ENCODE measurements around the gene S100A8.
"Not testable (repeated sequence)": the region's sequence is repeated elsewhere in the genome, so short reads cannot be mapped to it uniquely, and the experiment has no call there.

S100A8 gene

DNA sequence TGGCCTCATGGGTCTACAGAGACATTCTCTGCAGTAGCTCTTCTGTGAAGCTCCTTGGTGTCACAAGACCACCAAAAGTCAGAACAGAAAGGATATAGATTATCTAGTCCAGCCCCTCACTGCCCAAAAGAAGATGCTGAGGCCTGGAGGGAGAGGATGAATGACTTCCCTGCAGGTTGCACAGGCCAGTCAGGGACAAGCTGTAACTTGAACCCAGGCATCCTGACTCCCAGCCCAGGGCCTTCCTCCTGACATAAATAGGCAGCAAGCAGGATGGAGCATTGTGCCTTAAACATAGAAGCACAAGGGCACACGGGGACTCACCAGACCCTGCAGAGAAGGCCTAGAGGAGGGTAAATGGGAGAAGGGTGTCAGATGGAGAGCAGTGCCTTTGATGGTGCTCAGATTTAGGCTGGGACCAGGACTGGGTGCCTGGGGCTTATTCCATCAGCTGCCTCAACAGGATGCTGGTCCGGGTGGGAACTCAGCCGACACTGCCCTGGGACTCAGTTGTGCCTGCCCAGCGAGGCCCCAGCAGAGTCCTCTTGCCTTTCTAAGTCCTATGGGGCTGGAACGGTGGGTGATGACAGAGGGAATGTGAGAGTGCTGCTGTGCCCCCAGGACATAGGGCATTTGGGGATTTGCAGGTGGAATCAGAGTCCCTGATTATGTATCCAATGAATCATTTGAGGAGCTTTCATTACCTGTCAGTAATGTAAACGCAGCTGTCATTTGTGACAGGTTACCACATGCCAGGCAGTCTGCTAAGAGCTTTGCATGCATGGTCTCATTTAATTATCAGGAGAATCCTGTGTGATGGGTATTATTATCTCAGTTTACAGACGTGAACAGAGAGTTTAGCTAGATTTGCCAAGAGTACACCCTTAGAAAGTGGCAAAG, 38.6 kb upstream of the S100A8 start:
- DNase-seq (ENCODE audit: low read depth) = no peak
- no peak overlapping the region for H3K4me3 ChIP-seq (ENCODE audit: low read depth, low read length)
- TF ChIP-seq, protein P1, sequence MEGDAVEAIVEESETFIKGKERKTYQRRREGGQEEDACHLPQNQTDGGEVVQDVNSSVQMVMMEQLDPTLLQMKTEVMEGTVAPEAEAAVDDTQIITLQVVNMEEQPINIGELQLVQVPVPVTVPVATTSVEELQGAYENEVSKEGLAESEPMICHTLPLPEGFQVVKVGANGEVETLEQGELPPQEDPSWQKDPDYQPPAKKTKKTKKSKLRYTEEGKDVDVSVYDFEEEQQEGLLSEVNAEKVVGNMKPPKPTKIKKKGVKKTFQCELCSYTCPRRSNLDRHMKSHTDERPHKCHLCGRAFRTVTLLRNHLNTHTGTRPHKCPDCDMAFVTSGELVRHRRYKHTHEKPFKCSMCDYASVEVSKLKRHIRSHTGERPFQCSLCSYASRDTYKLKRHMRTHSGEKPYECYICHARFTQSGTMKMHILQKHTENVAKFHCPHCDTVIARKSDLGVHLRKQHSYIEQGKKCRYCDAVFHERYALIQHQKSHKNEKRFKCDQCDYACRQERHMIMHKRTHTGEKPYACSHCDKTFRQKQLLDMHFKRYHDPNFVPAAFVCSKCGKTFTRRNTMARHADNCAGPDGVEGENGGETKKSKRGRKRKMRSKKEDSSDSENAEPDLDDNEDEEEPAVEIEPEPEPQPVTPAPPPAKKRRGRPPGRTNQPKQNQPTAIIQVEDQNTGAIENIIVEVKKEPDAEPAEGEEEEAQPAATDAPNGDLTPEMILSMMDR (IDR thresholded peaks at IDR 0.05; ENCODE audit: insufficient read depth, low read depth, low read length, missing control alignments) = no peak

DNA sequence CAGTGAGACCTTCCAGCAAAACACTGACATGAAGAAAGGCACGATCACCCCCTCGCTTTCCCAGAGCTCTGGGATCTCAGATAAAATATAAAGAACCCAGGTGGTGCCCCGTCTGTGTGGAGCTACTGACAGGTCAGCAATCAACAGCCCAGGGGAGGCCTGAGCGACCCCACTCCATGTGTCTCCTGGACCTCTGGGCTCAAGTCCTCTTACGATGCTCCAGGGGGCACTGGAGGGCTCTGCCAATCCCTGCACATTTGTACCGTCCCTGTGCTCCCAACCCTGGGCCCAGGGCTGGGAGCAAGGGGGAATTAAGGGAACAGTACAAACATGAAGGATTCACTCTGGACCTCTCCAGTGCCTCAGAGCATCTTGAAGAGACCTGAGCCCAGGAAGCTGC, 37.9 kb upstream of the S100A8 start:
- DNase-seq (ENCODE audit: low read depth) = no peak
- TF ChIP-seq, protein P1 (IDR thresholded peaks at IDR 0.05; ENCODE audit: insufficient read depth, low read depth, low read length, missing control alignments) = no peak

DNA sequence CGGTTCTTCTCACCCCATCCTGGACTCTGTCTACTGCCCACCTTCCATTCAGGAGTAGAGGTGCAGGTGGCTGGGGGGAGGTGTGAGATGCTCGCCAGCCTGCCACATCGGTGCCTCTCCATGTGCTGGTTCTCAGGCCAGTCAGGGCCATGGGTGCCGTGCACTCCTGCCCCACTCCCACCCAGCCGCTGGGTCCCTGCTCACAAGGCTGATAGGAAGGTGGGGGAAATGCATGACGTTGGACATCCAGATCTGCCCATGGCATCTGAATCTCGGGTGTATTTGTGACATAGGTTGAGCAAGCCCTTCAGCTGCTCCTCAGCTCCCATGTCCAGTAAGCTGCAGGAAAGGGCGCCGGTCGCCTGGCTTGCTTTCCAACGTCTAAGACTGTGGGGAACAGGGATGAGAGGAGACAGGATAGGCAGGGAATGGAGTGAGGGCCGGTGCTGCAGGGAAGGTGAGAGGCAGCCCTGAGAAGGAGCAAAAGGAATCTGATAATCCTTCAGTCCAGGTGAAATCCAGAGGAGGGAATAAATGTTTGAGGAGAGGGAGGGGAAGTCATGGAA, 37.3 kb upstream of the S100A8 start:
- TF ChIP-seq, protein P1 (IDR thresholded peaks at IDR 0.05; ENCODE audit: insufficient read depth, low read depth, low read length, missing control alignments) = no peak
- DNase-seq (ENCODE audit: low read depth) = no peak
- no peak overlapping the region for H3K4me3 ChIP-seq (ENCODE audit: low read depth, low read length)

More for the DNA sequence above, 37.9 kb upstream of the S100A8 start:
- no peak overlapping the region for H3K4me3 ChIP-seq (ENCODE audit: low read depth, low read length)

- no peak overlapping the region for H3K4me3 ChIP-seq (ENCODE audit: low read depth, low read length)
- TF ChIP-seq, protein P1 (IDR thresholded peaks at IDR 0.05; ENCODE audit: insufficient read depth, low read depth, low read length, missing control alignments) = no peak
- no peak for DNase-seq (ENCODE audit: low read depth)
Measured at GRCh38 chr1:153426809-153427208, 35.9 kb upstream of the S100A8 start.

- TF ChIP-seq, protein P1 (IDR thresholded peaks at IDR 0.05; ENCODE audit: insufficient read depth, low read depth, low read length, missing control alignments) = no peak
- no peak overlapping the region for H3K4me3 ChIP-seq (ENCODE audit: low read depth, low read length)
- peak; percentile 52 for DNase-seq (ENCODE audit: low read depth)
Measured at GRCh38 chr1:153422450-153423068, 31.7 kb upstream of the S100A8 start.

- no peak for DNase-seq (ENCODE audit: low read depth)
- TF ChIP-seq, protein P1 (IDR thresholded peaks at IDR 0.05; ENCODE audit: insufficient read depth, low read depth, low read length, missing control alignments) = no peak
Measured at GRCh38 chr1:153420306-153420705, 29.4 kb upstream of the S100A8 start.

DNA sequence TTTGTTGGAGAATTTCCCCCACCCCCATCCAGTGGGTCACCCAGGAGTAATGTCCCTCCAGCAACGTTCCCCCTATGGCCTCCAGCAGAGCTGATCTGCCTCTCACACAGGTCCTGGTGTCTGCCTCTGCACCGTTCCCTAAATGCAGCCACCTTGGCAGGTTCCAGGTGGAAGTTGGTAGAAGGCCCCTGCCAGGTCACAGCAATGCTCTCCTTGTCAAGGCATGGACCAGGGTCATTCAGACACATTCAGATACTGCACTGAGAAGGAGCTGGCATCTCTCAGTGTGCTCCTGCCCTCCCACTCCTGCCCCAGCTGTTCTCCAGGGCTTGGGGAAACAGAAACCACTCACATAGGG, 28.5 kb upstream of the S100A8 start:
- not testable (repeated sequence) for DNase-seq (ENCODE audit: low read depth); H3K4me3 ChIP-seq (ENCODE audit: low read depth, low read length)

More at GRCh38 chr1:153420306-153420705, 29.4 kb upstream of the S100A8 start:
- no peak overlapping the region for H3K4me3 ChIP-seq (ENCODE audit: low read depth, low read length)

- DNase-seq (ENCODE audit: low read depth); H3K4me3 ChIP-seq (ENCODE audit: low read depth, low read length): not testable (repeated sequence)
Measured at GRCh38 chr1:153418758-153419435, 28.0 kb upstream of the S100A8 start.

Measured in GM12865 (cell line).